GM12865 (cell line): ENCODE results near the gene GSS.

Source experiments
- DNase-seq: peaks from one replicate; pipeline ENCODE4 v3.0.0; 2010; ENCODE audit warnings: low read depth
- H3K4me3 ChIP-seq: 2 replicates; pipeline ENCODE4 v1.5.1; 2011; ENCODE audit warnings: mild to moderate bottlenecking, low read depth, low read length, control low read depth
- TF ChIP-seq, protein P1 (sequence below): IDR thresholded peaks from 2 replicates; pipeline ENCODE4 v1.5.1; 2011; ENCODE audit warnings: low read length, control low read depth, low read depth, inconsistent platforms; ENCODE audit not compliant: insufficient read depth; ENCODE audit errors: missing control alignments

GSS gene

DNA sequence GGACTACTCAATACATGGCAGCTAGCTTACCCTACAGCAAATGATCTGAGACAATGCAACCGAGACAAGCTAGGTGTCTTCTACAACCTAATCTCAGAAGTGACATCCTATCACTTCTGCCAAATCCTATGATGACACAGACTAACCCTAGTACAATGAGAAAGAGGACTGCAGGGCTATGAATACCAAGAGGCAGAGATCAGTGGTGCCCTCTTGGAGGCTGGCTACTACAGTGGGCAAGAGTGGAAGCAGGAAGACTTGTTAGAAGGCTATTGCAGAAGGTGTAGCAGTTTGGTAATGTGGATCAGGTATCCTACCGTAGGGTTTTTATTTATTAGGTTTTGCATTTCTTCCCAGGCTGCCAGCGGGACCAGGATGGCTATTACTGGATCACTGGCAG, 30.3 kb downstream of the GSS start:
- DNase-seq: no peak
- TF ChIP-seq, protein P1, sequence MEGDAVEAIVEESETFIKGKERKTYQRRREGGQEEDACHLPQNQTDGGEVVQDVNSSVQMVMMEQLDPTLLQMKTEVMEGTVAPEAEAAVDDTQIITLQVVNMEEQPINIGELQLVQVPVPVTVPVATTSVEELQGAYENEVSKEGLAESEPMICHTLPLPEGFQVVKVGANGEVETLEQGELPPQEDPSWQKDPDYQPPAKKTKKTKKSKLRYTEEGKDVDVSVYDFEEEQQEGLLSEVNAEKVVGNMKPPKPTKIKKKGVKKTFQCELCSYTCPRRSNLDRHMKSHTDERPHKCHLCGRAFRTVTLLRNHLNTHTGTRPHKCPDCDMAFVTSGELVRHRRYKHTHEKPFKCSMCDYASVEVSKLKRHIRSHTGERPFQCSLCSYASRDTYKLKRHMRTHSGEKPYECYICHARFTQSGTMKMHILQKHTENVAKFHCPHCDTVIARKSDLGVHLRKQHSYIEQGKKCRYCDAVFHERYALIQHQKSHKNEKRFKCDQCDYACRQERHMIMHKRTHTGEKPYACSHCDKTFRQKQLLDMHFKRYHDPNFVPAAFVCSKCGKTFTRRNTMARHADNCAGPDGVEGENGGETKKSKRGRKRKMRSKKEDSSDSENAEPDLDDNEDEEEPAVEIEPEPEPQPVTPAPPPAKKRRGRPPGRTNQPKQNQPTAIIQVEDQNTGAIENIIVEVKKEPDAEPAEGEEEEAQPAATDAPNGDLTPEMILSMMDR: no peak
- no peak overlapping the region for H3K4me3 ChIP-seq

- DNase-seq: no peak
- TF ChIP-seq, protein P1: no peak
These were observed 32.2 kb downstream of the GSS start for GRCh38 chr20:34923414-34923813.

DNA sequence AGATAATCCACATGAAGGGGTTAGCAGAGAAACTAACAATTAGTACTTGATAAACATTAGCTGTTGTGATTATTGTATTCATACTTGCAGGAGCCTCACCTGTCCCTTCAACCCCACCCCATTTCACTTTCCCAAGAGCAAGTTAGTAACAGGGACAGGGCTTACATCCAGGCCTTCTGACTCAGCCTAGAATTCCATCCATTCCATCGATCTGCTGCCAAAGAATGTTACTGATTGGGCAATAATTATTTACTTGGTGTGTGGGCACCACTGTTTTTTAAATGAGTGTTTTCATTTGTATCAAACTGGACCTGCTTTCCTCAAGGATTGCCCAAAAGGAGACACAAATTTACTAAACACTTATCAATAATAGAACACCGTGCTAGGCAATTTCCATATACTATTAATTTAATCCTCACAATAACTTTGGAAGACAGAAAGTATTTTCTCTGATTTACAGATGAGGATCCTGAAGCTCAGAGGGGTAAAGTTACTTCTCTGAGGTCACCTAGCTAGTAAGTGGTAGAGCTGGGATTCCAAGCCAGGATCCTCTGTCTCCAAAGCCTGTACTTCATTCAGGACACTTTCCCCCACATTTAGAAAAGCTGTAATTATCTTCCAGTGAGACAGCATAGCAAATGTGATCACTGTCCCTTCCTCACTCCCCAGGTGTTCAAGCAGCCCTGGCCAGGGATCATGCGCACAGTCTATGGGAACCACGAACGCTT, 32.8 kb downstream of the GSS start:
- H3K4me3 ChIP-seq: no peak overlapping the region
- TF ChIP-seq, protein P1: no peak
- DNase-seq: no peak

More at GRCh38 chr20:34923414-34923813, 32.2 kb downstream of the GSS start:
- H3K4me3 ChIP-seq: no peak overlapping the region

- DNase-seq: no peak
- TF ChIP-seq, protein P1: no peak
- no peak overlapping the region for H3K4me3 ChIP-seq
These were observed 34.2 kb downstream of the GSS start for GRCh38 chr20:34921436-34921835.

- DNase-seq: no peak
- no peak overlapping the region for H3K4me3 ChIP-seq
- TF ChIP-seq, protein P1: no peak
These were observed 35.6 kb downstream of the GSS start for GRCh38 chr20:34920055-34920454.

DNA sequence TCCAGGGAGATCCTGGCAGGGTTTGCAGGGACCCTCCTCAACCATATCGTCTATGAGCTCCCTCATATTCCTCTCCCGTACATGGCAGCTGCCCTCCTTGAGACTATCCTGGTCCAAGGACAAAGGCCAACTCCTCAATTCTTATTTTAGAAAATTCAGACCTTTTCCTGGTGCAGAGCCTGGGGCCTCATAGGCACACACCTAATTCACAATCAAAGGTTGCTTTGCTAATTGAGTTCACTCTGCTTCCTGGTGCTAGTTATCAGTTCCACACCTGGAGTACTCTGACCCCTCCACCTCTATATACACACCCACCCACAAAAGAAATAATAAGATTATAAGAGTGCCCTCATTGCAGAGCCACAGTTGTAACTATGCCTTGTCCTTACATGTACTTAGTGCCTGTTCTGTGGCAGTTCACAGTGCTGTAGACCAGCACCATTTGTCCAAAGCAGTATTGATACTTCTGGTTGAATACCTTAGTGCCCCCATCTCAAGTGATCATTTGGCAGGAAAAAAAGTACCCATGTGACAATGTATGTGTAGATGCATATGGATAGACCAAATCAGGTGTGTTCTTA, 38.7 kb downstream of the GSS start:
- DNase-seq: no peak
- TF ChIP-seq, protein P1: no peak
- no peak overlapping the region for H3K4me3 ChIP-seq
